Upper lobe of left lung (tissue), 4 donors: ENCODE measurements around the gene RUBCN.
"Not testable (repeated sequence)": the region's sequence is repeated elsewhere in the genome, so short reads cannot be mapped to it uniquely, and the experiment has no call there.

ENCODE experiments used
- CTCF ChIP-seq, 6 experiments: fragments of 450-650 bp in 4 of 6; fragments of 200-600 bp in 2 of 6; sonication (generic) in 2 of 6; IDR thresholded peaks; one replicate each; pipeline ENCODE4 v1.5.1; 2016 to 2019; ENCODE audit warnings: antibody characterized with exemption in 6 of 6
- EP300 ChIP-seq, 4 donors: sonication (generic); formaldehyde crosslinking; IDR thresholded peaks; one replicate each; pipeline ENCODE4 v1.5.1; 2017; ENCODE audit warnings: antibody characterized with exemption in 4 of 4, control low read depth in 2 of 4
- POLR2A ChIP-seq, 4 donors: fragments of 450-650 bp; IDR thresholded peaks; one replicate each; pipeline ENCODE4 v1.5.1; 2016 to 2017; ENCODE audit warnings: antibody characterized with exemption in 4 of 4, mild to moderate bottlenecking in 2 of 4
- POLR2AphosphoS5 ChIP-seq, 2 donors: sonication (generic); formaldehyde crosslinking; IDR thresholded peaks; one replicate each; pipeline ENCODE4 v1.5.1; 2017; ENCODE audit warnings: antibody characterized with exemption in 2 of 2

- not testable (repeated sequence) for TF ChIP-seq POLR2AphosphoS5, CTCF, POLR2A, EP300 (IDR thresholded peaks at IDR 0.05)
Observed at GRCh38 chr3:197657541-197658292, 79.0 kb downstream of the RUBCN start.
